B cell (primary cell): ENCODE measurements around the gene COQ6. TPM values are rescaled to one million over a fixed set of nuclear protein-coding genes. Genes with fewer than 3 reads are reported as not detected.
"Not testable (repeated sequence)": the region's sequence is repeated elsewhere in the genome, so short reads cannot be mapped to it uniquely, and the experiment has no call there.

Source experiments
- ATAC-seq: fragments of 200-7000 bp; cut with Tn5 transposase; one replicate; pipeline ENCODE4 v1.10.0; 2021; ENCODE audit warnings: low read depth, mild to moderate bottlenecking, moderate number of reproducible peaks, moderate library complexity
- CTCF ChIA-PET: fragments of 350-600 bp; sonication (Branson Sonifier 250); formaldehyde crosslinking; loops from one replicate; lab custom pipeline; 2021; ENCODE audit warnings: antibody characterized with exemption, inconsistent platforms; lab: Charles Lee
- POLR2A ChIA-PET: fragments of 350-600 bp; sonication (Branson Sonifier 250); formaldehyde crosslinking; loops from one replicate; lab custom pipeline; 2021; ENCODE audit warnings: antibody characterized with exemption; lab: Charles Lee
- DNase-seq: peaks from one replicate; pipeline ENCODE4 v3.0.0; 2013
- H2AFZ ChIP-seq: 2 replicates; pipeline ENCODE4 v1.6.1; 2012; ENCODE audit warnings: mild to moderate bottlenecking, low read depth, low read length; ENCODE audit not compliant: insufficient read depth, poor library complexity, severe bottlenecking
- H3K27ac ChIP-seq, 2 donors: 1 replicate in 1 of 2; 2 replicates in 1 of 2; pipeline ENCODE4 v1.5.1; 2012 to 2013; ENCODE audit warnings: low read length in 2 of 2, mild to moderate bottlenecking in 2 of 2, moderate library complexity in 1 of 2
- H3K27me3 ChIP-seq, 4 experiments: fragments of 200-600 bp in 1 of 4; sonication (generic) in 1 of 4; replicated peaks in 1 of 4; 1 replicate in 2 of 4; 2 replicates in 2 of 4; pipeline versions ENCODE4 v1.6.1 to v1.7.0; 2013 to 2016; ENCODE audit warnings: low read length in 3 of 4, mild to moderate bottlenecking in 2 of 4, mixed read lengths in 1 of 4, moderate library complexity in 1 of 4; ENCODE audit not compliant: insufficient read depth in 4 of 4, control insufficient read depth in 3 of 4; ENCODE audit errors: control extremely low read depth in 1 of 4
- H3K36me3 ChIP-seq, 2 experiments: replicated peaks in 1 of 2; 1 replicate in 1 of 2; 2 replicates in 1 of 2; pipeline versions ENCODE4 v1.6.1 to v1.7.1; 2013; ENCODE audit warnings: low read length in 1 of 2; ENCODE audit not compliant: insufficient read depth in 2 of 2, control insufficient read depth in 1 of 2; ENCODE audit errors: control extremely low read depth in 1 of 2, extremely low read depth in 1 of 2
- H3K4me1 ChIP-seq, 2 donors: fragments of 200-600 bp in 1 of 2; sonication (generic) in 1 of 2; 1 replicate in 1 of 2; 2 replicates in 1 of 2; pipeline versions ENCODE4 v1.5.1 to v1.6.1; 2013 to 2017; ENCODE audit warnings: low read length in 2 of 2; ENCODE audit not compliant: control insufficient read depth in 2 of 2, insufficient read depth in 2 of 2
- H3K4me2 ChIP-seq: replicated peaks from 2 replicates; pipeline ENCODE3; 2012; ENCODE audit warnings: mild to moderate bottlenecking, low read depth, low read length; ENCODE audit not compliant: poor library complexity, severe bottlenecking
- H3K4me3 ChIP-seq, 5 experiments: fragments of 200-600 bp in 1 of 5; sonication (generic) in 1 of 5; 1 replicate in 3 of 5; 2 replicates in 2 of 5; pipeline versions ENCODE4 v1.5.1 to v1.7.0; 2011 to 2016; ENCODE audit warnings: low read length in 4 of 5, mild to moderate bottlenecking in 4 of 5, low read depth in 2 of 5, control low read depth in 1 of 5, moderate library complexity in 1 of 5; ENCODE audit not compliant: insufficient read depth in 1 of 5; ENCODE audit errors: control extremely low read depth in 1 of 5, extremely low read depth in 1 of 5
- H3K79me2 ChIP-seq: fragments of 200-600 bp; sonication (generic); one replicate; pipeline ENCODE4 v1.6.0; 2016; ENCODE audit warnings: low read length; ENCODE audit not compliant: control insufficient read depth, insufficient read depth
- H3K9ac ChIP-seq: fragments of 200-600 bp; sonication (generic); 2 replicates; pipeline ENCODE4 v1.6.1; 2017; ENCODE audit warnings: mild to moderate bottlenecking, low read length, moderate library complexity
- H3K9me3 ChIP-seq, 3 donors: one replicate each; pipeline versions ENCODE4 v1.6.1 to v1.7.1; 2013; ENCODE audit warnings: low read length in 2 of 3; ENCODE audit not compliant: control insufficient read depth in 2 of 3, insufficient read depth in 1 of 3; ENCODE audit errors: control extremely low read depth in 1 of 3
- H4K20me1 ChIP-seq: 2 replicates; pipeline ENCODE4 v1.6.0; 2012; ENCODE audit warnings: mild to moderate bottlenecking, low read length; ENCODE audit not compliant: insufficient read depth, control insufficient read depth, poor library complexity, severe bottlenecking
- H3K27ac Mint-ChIP-seq: one replicate; pipeline ENCODE4 v1.8.0; 2021; ENCODE audit warnings: mixed read lengths
- H3K27me3 Mint-ChIP-seq: one replicate; pipeline ENCODE4 v1.8.0; 2021; ENCODE audit warnings: mixed read lengths
- H3K4me1 Mint-ChIP-seq: one replicate; pipeline ENCODE4 v1.8.0; 2021; ENCODE audit warnings: mixed read lengths
- H3K4me3 Mint-ChIP-seq: one replicate; pipeline ENCODE4 v1.8.0; 2021; ENCODE audit warnings: mixed read lengths
- H3K9me3 Mint-ChIP-seq: one replicate; pipeline ENCODE4 v1.8.0; 2022; ENCODE audit warnings: mixed read lengths; ENCODE audit not compliant: insufficient read depth
- EZH2 ChIP-seq: IDR thresholded peaks from 2 replicates; pipeline ENCODE4 v1.6.1; 2012; ENCODE audit warnings: borderline replicate concordance, low read depth, mild to moderate bottlenecking, moderate library complexity, low read length; ENCODE audit not compliant: insufficient read depth, poor library complexity, severe bottlenecking
- WGBS: methylation state at CpG from one replicate; pipeline ENCODE4 v1.1.5; 2013; ENCODE audit warnings: missing lambda C conversion rate; ENCODE audit not compliant: insufficient coverage; 5-methylcytosine and 5-hydroxymethylcytosine counted together
- intact Hi-C: fragments of 100-400 bp; cut with micrococcal nuclease; formaldehyde crosslinking; loops from one replicate; pipeline ENCODE4 v1.10.0; 2022
- polyA plus RNA-seq: library from polyadenylated mRNA; depleted of rRNA; stranded (reverse); fragments of >200 nt; gene quantifications from 2 replicates; pipeline ENCODE4 v1.2.3, GENCODE V29; 2012
- total RNA-seq, 2 donors: library from RNA; stranded (reverse); fragments of 120-200 nt in 1 of 2; gene quantifications; 1 replicate in 1 of 2; 2 replicates in 1 of 2; pipeline versions ENCODE4 v1.2.3 to v1.2.4, GENCODE V29; 2013 to 2022
- TF ChIP-seq, protein P1 (sequence below): fragments of 200-600 bp; IDR thresholded peaks from one replicate; pipeline ENCODE4 v1.8.0; 2022; ENCODE audit warnings: antibody characterized with exemption, mild to moderate bottlenecking

The COQ6 gene
- total and polyA plus RNA-seq, 2 donors (not counting 1 experiment from before 2014, with no cell fraction given): 38.2 to 38.4 TPM

DNA sequence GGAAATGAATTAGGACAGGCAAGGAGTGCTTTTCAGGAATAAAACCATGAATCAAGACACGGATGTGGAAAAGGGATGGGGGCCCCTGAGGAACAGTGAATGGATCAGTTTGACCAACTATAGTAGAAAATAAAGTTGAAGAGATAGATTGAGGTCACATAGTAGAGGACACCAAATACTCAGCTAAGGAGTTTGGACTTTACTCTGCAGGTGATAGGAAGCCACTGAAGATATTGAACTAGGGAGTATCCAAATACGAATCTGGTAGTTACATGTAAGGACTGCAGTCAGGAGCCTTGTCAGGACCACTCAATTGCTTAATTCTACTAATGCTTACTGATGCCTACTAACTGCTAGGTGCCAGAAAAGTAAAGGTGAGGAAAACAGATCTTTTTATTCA is 48.6 kb downstream of the COQ6 start:
- H3K4me2 ChIP-seq: no peak overlapping the region
- CTCF ChIA-PET: no interaction called here
- DNase-seq (no peak), ATAC-seq (no peak)
- no peaks in the 10 kb centered on the region for H3K4me1 ChIP-seq
- no peaks in the 10 kb centered on the region for H3K27me3 ChIP-seq
- intact Hi-C loops: no loop called here
- Mint-ChIP-seq H3K4me3 (no peak overlapping the region), H3K27ac (no peak overlapping the region), H3K4me1 (peaks cover 2% of the 10 kb centered on the region), H3K9me3 (no peaks in the 10 kb centered on the region), H3K27me3 (no peaks in the 10 kb centered on the region)
- H2AFZ ChIP-seq: no peak overlapping the region
- 100% methylated on average over 1 of the region's 2 CpGs for WGBS
- H4K20me1 ChIP-seq: no peaks in the 10 kb centered on the region
- H3K9me3 ChIP-seq: no peaks in the 10 kb centered on the region
- peaks cover 0 to 9% of the 10 kb centered on the region in 2 experiments for H3K36me3 ChIP-seq
- POLR2A ChIA-PET: no interaction called here
- no peaks in the 10 kb centered on the region for H3K79me2 ChIP-seq
- H3K4me3 ChIP-seq: no peak overlapping the region
- H3K9ac ChIP-seq: no peak overlapping the region
- H3K27ac ChIP-seq: no peak overlapping the region
- no peak for TF ChIP-seq EZH2
- TF ChIP-seq, protein P1, sequence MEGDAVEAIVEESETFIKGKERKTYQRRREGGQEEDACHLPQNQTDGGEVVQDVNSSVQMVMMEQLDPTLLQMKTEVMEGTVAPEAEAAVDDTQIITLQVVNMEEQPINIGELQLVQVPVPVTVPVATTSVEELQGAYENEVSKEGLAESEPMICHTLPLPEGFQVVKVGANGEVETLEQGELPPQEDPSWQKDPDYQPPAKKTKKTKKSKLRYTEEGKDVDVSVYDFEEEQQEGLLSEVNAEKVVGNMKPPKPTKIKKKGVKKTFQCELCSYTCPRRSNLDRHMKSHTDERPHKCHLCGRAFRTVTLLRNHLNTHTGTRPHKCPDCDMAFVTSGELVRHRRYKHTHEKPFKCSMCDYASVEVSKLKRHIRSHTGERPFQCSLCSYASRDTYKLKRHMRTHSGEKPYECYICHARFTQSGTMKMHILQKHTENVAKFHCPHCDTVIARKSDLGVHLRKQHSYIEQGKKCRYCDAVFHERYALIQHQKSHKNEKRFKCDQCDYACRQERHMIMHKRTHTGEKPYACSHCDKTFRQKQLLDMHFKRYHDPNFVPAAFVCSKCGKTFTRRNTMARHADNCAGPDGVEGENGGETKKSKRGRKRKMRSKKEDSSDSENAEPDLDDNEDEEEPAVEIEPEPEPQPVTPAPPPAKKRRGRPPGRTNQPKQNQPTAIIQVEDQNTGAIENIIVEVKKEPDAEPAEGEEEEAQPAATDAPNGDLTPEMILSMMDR: no peak

DNA sequence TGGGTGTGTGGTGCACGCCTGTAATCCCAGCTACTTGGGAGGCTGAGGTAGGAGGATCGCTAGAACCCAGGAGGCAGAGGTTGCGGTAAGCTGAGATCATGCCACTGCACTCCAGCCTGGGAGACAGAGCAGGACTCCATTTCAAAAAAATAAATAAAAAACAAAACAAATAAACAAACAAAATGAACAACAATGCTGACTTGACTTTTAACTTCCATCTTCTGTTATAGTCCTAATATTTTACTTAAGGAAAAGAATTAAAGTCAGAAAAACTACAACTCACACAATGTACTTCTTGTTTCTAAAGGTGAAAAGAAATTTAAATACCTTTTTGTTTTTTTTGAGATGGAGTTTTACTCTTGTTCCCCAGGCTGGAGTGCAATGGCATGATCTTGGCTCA is 55.6 kb downstream of the COQ6 start:
- H3K4me3 Mint-ChIP-seq, H3K4me2 ChIP-seq, POLR2A ChIA-PET, H3K9me3 Mint-ChIP-seq, H2AFZ ChIP-seq, H3K4me1 Mint-ChIP-seq, H3K27ac ChIP-seq, DNase-seq, H3K79me2 ChIP-seq, H3K4me3 ChIP-seq, H3K9me3 ChIP-seq, H4K20me1 ChIP-seq, H3K4me1 ChIP-seq, H3K9ac ChIP-seq, ATAC-seq, intact Hi-C loops, H3K27ac Mint-ChIP-seq, H3K27me3 Mint-ChIP-seq, H3K27me3 ChIP-seq: not testable (repeated sequence)
- peaks cover 3 to 16% of the 10 kb centered on the region in 2 experiments for H3K36me3 ChIP-seq
- CTCF ChIA-PET: interaction anchor here (0.7 kb wide), 1 partner anchor 87 kb away, joined by 3 read pairs; no protein-coding TSS in a partner anchor
- no CpG with 5 or more reads among the region's 3 CpGs for WGBS
